ENCODE measurements around the gene HSPA13. TPM values are rescaled to one million over a fixed set of nuclear protein-coding genes. Genes with fewer than 3 reads are reported as not detected.
A peak's percentile ranks its signal among the peaks of the same experiment; 100 is the strongest.

HSPA13 gene
- polyA plus RNA-seq, 3 donors = 6.8 to 13.9 (median 12.2) TPM

DNA sequence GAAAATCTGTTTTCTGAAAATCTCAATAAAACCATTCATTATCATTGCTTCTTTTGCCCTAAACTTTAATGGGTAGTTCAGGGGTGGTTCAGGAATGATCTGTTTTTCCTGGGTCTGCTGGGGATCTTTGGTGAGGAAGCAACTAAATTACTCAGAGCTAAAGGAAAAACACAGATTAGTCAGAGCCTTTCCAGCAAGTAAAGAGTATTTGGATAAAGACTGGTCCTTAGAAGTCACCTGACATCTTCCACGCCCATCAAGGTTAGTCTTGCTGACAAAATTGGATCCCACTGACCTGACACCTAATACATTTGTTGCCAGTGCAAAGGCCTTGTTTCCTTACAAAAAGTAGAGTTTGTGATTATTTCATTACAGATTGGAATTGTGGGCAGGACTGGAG lies 24.2 kb downstream of the HSPA13 start:
- H3K4me1 ChIP-seq (ENCODE audit: control insufficient read depth in 1 of 2, insufficient read depth in 2 of 2, low read length in 2 of 2) = peaks cover 6 to 16% of the 10 kb centered on the region in 2 donors
- WGBS (ENCODE audit: insufficient coverage) = no CpG with 5 or more reads among the region's 1 CpG
- intact Hi-C loops (cut with micrococcal nuclease) = no loop called here
- Mint-ChIP-seq H3K4me1 (peaks cover 13% of the 10 kb centered on the region), H3K4me3 (no peak overlapping the region), H3K36me3 (no peaks in the 10 kb centered on the region), H3K27me3 (ENCODE audit: low read depth in 3 of 3) (peaks cover 0 to 4% (median 4%) of the 10 kb centered on the region in 3 donors), H3K9me3 (no peaks in the 10 kb centered on the region), H3K27ac (no peak overlapping the region)
- no peaks in the 10 kb centered on the region for H3K79me2 ChIP-seq (ENCODE audit: insufficient read depth, low read length)
- no peaks in the 10 kb centered on the region for H3K27me3 ChIP-seq (ENCODE audit: control insufficient read depth in 2 of 2, insufficient read depth in 2 of 2, low read length in 2 of 2)
- no peak overlapping the region for H3K9ac ChIP-seq (ENCODE audit: insufficient read depth, low read length, poor library complexity, severe bottlenecking)
- H3K4me3 ChIP-seq (replicated peaks in 1 of 3; ENCODE audit: low read depth in 2 of 3, low read length in 3 of 3) = no peak overlapping the region
- TF ChIP-seq, protein P1, sequence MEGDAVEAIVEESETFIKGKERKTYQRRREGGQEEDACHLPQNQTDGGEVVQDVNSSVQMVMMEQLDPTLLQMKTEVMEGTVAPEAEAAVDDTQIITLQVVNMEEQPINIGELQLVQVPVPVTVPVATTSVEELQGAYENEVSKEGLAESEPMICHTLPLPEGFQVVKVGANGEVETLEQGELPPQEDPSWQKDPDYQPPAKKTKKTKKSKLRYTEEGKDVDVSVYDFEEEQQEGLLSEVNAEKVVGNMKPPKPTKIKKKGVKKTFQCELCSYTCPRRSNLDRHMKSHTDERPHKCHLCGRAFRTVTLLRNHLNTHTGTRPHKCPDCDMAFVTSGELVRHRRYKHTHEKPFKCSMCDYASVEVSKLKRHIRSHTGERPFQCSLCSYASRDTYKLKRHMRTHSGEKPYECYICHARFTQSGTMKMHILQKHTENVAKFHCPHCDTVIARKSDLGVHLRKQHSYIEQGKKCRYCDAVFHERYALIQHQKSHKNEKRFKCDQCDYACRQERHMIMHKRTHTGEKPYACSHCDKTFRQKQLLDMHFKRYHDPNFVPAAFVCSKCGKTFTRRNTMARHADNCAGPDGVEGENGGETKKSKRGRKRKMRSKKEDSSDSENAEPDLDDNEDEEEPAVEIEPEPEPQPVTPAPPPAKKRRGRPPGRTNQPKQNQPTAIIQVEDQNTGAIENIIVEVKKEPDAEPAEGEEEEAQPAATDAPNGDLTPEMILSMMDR (IDR thresholded peaks at IDR 0.05) = no peak
- no peaks in the 10 kb centered on the region for H3K36me3 ChIP-seq (replicated peaks in 1 of 2; ENCODE audit: control insufficient read depth in 1 of 2, insufficient read depth in 2 of 2, low read length in 2 of 2)
- H3K9me3 ChIP-seq (replicated peaks in 1 of 2; ENCODE audit: control insufficient read depth in 1 of 2, insufficient read depth in 1 of 2, low read length in 2 of 2) = no peaks in the 10 kb centered on the region
- no peak overlapping the region for H3K4me2 ChIP-seq (replicated peaks; ENCODE audit: extremely low read depth, low read length, poor library complexity, severe bottlenecking)
- peak in 1 of 3 donors; percentile 8 for DNase-seq
- no peak overlapping the region for H2AFZ ChIP-seq (ENCODE audit: insufficient read depth, low read depth, low read length, poor library complexity, severe bottlenecking)
- no peak overlapping the region for H3K27ac ChIP-seq (ENCODE audit: low read depth in 1 of 2, low read length in 2 of 2)
- no peaks in the 10 kb centered on the region for H4K20me1 ChIP-seq (ENCODE audit: insufficient read depth, low read length)

DNA sequence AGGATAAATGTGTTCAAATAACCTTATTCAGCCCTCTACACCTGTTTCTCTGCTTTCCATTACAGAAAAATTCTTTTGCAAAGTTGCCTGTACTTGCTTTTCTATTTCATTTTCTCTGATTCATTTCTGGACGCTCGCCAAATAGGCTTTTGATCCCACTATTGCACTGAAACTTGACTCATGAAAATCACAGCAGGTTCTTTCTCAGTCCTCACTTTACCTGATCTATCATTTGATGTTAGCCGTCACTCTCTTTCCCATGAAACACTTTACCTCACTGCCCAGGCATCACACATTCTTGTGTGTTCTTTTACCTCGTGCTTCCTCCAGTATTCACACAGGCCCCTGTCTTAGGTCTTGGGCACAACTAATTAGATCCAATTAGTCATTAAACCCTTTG lies 26.2 kb downstream of the HSPA13 start:
- Histone ChIP-seq H3K9ac (ENCODE audit: insufficient read depth, low read length, poor library complexity, severe bottlenecking) (no peak overlapping the region), H4K20me1 (ENCODE audit: insufficient read depth, low read length) (no peaks in the 10 kb centered on the region), H3K27me3 (ENCODE audit: control insufficient read depth in 2 of 2, insufficient read depth in 2 of 2, low read length in 2 of 2) (no peaks in the 10 kb centered on the region), H3K4me3 (replicated peaks in 1 of 3; ENCODE audit: low read depth in 2 of 3, low read length in 3 of 3) (no peak overlapping the region), H3K79me2 (ENCODE audit: insufficient read depth, low read length) (no peaks in the 10 kb centered on the region), H3K36me3 (replicated peaks in 1 of 2; ENCODE audit: control insufficient read depth in 1 of 2, insufficient read depth in 2 of 2, low read length in 2 of 2) (no peaks in the 10 kb centered on the region), H3K4me1 (ENCODE audit: control insufficient read depth in 1 of 2, insufficient read depth in 2 of 2, low read length in 2 of 2) (peaks cover 2 to 7% of the 10 kb centered on the region in 2 donors), H3K4me2 (replicated peaks; ENCODE audit: extremely low read depth, low read length, poor library complexity, severe bottlenecking) (no peak overlapping the region), H3K27ac (ENCODE audit: low read depth in 1 of 2, low read length in 2 of 2) (no peak overlapping the region), H3K9me3 (replicated peaks in 1 of 2; ENCODE audit: control insufficient read depth in 1 of 2, insufficient read depth in 1 of 2, low read length in 2 of 2) (no peaks in the 10 kb centered on the region), H2AFZ (ENCODE audit: insufficient read depth, low read depth, low read length, poor library complexity, severe bottlenecking) (no peak overlapping the region)
- TF ChIP-seq, protein P1 (IDR thresholded peaks at IDR 0.05) = no peak
- intact Hi-C loops (cut with micrococcal nuclease) = no loop called here
- H3K4me3 Mint-ChIP-seq = no peak overlapping the region
- peaks cover 0 to 4% (median 3%) of the 10 kb centered on the region in 3 donors for H3K27me3 Mint-ChIP-seq (ENCODE audit: low read depth in 3 of 3)
- no peaks in the 10 kb centered on the region for H3K9me3 Mint-ChIP-seq
- no peak overlapping the region for H3K27ac Mint-ChIP-seq
- no peak for DNase-seq
- H3K4me1 Mint-ChIP-seq = peaks cover 5% of the 10 kb centered on the region
- H3K36me3 Mint-ChIP-seq = no peaks in the 10 kb centered on the region
- WGBS (ENCODE audit: insufficient coverage) = 97% methylated on average over 4 of the region's 4 CpGs
